Activated CD8-positive, alpha-beta memory T cell treated with anti-CD3 and anti-CD28 coated beads, Interleukin-2, amount 50 U/mL, for 48 hours (primary cell): ENCODE measurements around the gene LRRC25.
"Not testable (repeated sequence)": the region's sequence is repeated elsewhere in the genome, so short reads cannot be mapped to it uniquely, and the experiment has no call there.

Experiments used
- DNase-seq: peaks from one replicate; pipeline ENCODE4 v3.0.0-alpha.2; 2020

The LRRC25 gene

DNA sequence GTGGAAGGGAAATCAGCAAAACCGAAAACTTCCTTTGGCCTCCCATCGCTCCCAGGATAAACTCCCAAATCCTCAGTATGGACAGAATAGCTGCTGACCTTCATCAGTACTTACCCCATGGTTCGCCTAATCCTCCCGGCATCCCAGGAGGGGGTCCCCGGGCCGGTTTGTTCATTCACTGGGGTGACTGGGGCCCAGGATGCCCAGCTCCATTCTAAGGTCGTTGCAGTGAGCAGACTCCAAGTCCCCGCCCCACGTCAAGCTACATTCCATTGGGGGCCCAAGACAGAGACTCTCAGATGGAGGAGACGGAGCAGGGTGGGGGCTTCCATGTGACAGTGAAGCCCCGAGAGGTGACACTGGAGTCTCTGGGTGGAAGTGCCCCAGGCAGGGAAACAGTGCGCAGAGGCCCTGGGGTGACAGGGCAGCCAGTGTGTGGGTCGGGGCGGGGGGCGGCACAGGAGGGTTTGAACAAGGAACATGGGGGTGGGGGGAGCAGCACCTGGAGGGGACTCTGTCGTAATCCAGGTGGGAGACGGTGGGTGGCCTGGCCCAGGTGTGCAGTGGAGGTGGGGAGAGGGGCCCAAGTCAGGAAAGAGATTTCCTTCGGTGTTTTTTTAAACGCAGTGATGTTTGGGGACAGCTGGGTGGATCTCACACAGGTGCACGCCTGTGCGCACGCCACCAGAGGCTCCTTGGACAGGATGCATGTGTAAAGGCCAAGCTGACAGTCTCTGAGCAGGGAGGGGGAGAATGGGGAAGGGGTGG, 26.9 kb upstream of the LRRC25 start:
- DNase-seq, result no peak

DNA sequence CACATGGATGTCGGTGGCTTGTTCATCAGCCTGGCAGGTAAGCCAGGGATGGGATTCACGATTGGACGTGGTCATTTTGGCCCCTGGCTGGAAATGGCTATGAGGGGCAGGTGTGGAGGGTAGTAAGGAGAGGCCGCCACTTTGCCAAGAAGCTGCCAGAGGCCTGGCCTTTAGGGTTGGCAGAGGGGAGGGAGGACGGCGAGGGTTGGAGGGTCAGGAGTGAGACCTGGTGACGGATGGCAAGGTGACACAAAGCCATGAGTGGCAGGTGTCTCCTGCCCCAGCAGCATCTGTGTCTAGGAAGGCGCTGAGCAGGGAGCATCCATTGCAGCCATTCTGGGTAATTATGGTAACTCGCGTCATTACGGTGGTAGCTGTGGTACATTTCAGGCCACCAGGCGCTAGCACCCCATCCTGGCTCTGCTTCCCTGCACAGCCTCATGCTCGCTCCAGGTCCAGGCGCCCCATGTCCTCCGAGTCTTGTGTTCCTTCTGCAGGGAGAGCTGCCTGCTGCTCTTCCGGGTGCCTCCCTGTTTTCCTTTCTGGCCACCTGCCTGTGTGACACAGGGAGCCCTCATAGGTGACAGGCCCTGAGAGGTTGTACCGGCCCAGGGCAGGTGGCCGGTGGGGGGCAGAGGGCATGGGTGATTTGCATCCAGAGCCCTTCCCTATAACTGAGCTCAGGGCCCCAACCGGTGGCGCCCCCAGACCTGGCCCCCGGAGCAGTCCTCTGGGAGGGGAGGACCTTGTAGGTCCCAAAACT, 26.0 kb upstream of the LRRC25 start:
- DNase-seq, result no peak

DNA sequence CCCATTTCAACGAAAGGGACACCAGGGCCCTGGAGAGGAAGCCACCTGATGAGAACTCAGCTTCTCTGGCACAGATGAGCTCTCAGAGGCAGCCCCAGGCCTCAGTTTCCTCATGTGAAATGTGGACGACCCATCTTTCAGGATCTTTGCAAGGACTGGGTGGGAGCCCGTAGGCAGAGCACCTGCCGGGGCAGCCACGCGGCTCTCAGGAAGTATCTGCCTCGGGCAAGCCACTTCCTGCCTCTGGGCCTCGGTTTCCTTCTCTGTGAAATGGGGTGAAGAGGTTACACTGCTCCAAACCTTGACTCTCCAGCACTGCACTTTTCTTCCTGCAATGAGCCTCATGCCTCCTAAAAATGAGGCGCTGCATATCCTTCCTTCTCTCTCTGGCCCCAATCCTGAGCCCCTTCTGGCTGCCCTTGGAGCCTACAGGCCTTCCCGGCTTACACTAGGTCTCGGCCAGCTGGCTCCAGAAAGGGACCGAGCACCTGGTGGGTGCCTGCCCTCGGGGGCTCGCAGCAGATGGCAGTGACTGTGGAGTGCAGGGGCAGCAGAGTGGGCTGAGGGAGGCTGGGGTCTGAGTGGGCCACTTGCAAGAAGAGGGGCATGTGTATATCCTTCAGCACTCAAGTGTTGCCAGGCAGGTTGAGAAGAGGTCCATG, 25.2 kb upstream of the LRRC25 start:
- peak; percentile 63 for DNase-seq

DNA sequence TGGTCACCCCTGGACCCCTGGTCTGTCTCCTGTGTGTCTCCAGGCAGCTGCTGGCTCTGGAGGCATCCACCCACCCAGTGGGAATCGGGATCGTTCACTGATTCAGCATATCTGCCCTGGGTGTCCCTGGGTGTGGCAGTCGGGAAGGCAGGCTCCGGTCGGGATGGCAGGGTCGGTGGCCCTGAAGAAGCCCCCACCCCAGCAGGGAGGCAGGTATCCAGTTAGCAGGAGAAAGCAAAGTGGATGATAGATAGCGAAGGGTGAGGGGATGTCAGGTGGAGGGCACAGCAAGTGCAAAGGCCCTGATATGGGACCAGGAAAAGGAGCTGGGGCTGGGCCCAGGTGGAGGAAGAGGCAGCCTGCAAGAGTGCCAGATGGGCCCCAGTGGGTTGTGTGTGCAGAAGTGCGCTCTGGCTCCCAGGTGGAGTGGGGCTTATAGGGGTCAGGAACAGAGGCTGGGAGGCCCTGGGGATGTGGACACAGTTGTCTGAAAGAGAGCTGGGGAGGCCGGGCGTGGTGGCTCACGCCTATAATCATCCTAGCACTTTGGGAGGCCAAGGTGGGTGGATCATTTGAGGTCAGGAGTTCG, 24.0 kb upstream of the LRRC25 start:
- DNase-seq, result no peak

DNA sequence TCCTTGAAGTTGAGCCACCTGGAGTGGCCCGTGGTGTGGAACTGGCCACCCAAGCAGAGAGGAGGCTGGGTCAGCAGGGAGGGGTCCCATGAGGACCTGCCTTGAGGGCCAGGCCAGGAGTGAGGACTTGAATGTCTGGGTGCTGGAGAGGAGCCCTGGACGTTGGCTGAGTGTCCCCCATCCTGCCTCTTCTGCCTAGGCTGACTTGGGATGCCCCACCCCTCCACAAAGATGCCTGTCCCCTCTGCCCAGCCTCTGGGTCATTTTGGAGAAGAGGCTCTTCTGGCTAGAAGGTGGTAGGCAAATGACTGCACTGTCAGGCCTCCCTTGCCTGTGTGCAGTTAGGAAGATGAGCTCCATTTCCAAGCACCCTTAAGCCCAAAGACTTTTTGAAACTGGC, 23.5 kb upstream of the LRRC25 start:
- DNase-seq, result no peak

DNA sequence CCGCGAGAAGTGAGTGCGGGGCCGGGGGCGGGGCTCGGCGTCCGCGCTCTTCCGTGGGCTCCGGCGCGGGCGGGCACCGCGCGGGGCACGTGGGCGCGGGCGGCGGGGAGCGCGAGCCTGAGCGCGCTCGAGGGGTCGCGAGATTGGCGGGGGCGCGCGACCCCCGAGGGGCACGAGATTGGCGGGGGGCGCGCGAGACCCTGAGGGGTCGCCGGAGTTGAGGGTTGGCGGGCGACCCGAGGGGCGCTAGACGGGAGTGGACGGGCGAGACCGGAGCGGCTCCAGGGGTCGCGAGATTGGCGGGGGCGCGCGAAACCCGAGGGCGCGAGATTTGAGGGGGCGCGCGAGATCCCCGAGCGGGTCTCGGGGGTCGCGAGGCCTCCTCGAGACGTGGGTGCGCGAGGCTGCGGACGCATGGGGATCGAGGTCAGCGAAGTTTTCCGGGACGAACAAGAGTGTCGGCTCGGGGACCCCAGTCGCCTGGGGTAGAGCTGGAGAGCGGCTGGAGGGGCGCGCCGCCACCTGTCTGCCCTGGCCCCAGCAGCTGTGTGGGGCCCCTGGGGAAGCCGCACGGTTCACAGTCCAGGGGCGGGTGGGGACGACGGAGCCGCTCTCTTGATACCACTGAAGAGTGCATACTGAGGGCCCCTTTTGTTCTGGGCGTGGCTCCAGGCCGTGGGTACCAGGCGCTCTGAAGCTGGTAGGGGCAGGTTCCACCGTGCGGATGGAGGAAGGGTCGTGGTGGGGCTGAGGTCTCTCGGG, 22.5 kb upstream of the LRRC25 start:
- peak; percentile 79 for DNase-seq

DNA sequence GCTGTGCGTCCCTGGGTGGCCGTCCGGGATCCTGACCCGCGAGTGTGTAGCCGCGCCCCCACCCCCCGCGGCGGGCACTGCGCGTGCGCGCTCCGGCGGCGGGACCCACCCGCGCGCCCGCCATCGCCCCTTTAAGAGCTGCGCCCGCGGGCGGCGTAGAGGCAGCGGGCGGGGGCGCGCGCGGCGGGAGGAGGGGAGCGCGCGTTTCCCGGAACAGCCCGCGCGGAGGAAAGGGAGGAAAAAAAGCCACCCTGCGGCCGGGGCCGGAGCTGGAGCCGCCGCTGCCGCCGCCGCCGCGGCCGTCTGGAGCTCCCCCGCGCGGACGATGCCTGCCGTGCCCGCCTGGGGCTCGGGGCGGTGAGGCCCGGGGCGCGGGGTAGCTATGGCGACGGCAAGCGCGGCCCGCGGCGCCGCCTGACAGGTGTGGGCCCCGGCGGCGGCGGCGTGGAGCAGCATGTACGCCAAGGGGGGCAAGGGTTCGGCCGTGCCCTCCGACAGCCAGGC, 21.8 kb upstream of the LRRC25 start, which contains the start of gene SSBP4:
Gene SSBP4 (plus strand): TSS at position 204 of the 504 bp plus-strand sequence. CDS start 251 bp downstream, at position 455.
- DNase-seq, result peak; percentile 88

DNA sequence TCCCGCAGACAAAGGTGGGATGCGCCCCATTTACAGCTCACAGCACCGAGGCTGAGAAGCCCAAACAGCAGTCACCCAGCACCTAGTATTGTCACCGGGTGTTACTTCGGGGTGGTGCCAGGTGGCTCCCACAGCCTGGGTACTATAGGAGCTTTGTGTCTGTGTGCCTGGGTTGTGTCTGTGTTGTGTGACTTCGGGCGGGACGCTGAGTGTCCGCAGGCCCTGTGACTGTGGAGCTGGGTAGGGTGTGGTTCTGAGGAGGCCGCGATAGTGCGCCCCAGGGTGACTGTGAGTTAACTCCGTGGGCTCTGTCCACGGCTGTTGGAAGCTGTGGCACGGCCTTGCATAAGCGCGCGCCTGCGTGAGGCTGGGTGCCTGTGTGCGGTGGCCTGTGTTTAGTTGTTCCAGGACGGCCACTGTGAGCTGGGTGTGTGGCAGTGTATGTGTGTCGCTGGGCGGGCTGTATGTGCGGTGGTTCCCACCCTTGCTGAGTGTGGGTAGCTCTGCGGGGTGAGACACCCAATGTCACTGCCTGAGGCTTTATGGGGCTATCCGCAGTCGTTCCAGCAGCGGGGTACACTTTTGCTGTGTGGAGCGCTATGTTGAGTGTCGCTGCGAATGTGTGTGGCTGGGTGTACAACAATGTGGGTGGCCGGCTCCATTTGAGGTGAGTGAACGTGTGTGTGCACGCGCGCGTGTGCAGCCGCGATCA, 21.2 kb upstream of the LRRC25 start:
- peak; percentile 70 for DNase-seq

DNA sequence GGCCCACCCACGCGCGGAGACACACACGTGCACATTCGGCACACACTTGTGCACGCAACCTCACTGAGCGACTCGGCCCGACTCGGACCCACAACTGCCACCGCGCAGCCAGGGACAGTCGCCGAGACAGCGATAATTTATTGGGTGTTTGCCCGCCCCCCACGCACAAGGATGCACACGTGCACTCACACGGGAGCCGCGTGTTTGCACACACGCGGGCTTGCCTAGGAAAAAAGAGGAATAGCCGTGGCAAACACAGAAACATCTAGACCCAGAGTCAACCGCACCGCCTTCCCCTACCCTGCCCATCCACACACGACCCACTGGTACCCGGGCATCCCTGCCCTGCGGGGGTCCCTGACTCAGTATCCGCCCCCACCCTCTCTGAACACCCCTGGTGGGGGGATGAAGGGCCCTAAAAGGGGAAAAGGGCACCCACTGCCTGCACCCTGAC, 20.6 kb upstream of the LRRC25 start:
- DNase-seq, result peak; percentile 73

DNA sequence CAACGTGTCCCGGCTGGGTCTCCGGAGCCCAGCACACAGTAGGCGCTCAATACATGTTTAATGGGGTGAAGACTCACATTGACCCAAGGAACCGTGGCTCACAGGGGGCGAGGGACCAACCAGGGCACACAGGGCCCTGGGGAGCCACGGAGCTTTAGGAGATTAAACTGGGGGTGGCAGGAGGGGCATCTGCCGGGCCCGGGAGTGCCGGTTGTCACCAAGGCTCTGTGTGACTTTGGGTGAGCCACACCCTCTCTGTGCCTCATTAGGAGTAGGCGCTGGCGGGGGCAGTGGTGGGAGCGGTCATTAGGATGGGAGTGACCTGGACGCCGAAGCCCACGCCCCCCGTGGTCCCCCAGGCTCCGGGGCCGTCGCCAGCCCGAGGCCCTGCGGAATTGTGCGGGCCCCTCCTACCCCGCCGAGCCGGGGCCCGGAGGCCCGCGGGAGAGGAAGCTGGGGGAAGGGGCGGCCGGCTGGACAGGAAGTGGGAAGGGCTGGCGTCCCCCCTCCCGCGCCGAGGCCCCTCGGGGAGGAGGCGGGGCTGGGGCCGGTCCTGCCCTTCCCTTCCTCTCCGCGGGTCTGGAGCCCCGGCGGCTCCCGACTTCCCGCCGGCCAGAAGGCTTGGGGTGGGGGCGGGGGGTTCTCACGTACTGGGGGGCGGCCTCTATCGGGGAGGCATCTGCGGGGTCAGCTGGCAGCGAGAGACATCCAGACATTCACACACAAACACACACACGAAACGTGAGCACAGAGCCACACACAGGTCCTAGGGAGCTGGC, 20.0 kb upstream of the LRRC25 start:
- DNase-seq, result peak; percentile 71

DNA sequence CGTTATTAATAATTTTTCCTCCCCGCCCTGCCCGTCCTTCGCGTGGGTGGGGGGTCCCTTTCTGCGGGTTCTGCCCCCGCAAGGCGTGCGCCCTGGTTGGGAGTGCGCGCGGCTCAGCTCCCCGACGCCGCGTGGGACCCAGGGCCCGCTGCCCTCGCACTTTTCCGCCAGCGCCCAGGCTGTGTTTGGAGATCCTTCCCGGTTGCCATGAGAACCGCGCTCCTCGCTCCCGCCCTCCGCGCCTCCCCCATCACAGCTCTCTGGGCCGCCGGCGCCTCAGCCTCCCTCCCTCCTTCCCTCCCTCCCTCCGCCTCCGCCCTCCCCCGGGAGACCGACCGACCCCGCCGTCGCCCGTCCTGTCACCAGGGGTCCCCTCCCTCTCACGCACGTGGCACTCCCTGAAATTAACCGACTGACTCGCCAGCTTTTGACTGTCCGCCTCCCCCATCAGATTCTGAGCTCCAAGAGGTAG, 19.4 kb upstream of the LRRC25 start:
- peak; percentile 82 for DNase-seq

DNA sequence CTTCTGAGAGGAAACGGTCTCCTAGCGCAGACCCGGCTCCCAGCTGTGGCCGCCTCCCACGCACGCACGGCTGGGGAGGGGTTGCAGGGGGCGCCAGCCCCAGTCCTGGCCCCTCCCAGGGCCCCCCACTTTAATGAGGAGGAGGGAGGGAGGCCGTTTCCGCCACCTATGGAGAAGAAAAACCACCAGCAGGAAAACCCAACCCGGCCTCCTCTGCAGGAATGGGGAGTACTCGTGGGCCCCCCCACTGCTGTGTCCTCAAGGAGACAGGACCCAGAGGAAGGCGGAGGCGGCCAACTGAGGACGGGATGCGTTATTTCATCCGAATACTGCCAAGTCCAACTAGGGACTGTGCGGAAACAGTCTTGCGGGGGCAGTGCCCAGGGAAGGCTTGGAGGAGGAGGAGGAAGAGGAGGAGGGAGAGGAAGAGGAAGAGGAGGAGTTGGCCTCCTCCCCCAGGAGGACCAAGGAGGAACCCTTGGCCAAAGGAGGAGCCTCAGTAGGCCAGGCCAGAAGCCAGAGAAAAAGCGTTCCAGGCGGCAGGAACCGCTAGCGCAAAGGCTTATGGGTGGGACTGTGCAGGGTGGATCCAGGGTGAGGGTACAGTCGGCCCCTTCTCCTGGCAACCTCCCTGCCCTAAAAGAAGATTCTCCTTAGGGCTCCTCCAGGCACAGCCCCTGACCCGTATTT, 17.9 kb upstream of the LRRC25 start:
- DNase-seq, result peak; percentile 59

DNA sequence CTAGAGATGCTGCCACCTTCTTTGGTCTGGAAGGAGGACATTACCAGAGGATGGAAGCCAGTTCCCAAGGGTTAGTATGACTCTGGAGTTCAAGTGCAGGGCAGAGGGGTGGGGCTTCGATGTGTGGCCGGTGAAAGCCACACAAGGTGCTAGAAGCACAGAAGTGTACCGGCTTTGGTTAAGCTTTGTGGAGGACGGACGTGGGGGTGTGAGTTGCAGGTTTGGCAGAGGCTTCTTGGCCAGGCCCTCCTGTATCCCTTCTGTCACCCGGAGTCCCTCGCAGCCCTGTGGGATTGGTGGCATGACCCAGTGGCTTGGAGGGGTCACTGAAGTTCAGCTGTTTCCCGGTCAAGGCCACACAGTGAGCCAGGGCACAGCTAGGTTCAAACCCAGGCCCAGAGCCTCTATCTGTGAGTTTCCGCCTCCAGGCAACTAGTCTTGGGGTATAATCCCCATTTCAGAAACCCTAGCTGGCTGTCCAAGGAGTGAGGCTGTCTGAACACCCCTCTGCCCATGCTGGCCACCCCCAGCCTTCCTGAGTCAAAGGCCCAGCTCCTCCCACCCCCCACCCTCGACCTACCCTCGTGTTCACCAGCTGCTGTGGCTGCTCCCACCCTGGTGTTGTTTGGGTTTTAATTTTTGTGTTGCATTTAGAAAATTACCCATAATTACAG, 17.2 kb upstream of the LRRC25 start:
- no peak for DNase-seq

DNA sequence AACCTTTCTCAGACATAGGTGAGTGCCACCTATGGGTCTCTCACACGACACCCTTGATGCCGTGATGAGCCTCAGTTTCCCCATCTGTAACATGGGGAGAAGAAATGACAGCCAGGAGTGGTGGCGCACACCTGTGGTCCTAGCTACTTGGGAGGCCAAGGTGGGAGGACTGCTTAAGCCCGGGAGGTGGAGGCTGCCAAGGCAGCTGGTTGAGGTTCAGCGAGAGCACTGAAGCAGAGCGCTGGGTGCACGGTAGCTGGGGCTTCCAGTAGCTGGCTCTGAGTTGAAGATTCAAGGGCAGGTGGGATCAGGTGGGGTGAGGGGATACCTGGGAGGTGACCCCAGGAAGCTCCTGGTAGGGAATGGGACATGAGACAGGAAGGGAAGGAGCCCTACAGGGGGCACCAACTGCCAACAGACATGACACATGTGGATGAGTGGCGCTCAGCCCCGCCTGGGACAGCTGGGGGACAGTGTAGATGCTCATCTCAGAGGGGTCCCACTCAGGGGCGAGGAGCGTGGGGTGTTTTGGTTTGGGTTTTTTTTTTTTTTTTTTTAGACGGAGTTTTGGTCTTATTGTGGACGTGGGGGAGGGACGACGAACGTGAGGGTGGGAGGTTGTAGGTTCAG, 15.3 kb upstream of the LRRC25 start:
- no peak for DNase-seq

DNA sequence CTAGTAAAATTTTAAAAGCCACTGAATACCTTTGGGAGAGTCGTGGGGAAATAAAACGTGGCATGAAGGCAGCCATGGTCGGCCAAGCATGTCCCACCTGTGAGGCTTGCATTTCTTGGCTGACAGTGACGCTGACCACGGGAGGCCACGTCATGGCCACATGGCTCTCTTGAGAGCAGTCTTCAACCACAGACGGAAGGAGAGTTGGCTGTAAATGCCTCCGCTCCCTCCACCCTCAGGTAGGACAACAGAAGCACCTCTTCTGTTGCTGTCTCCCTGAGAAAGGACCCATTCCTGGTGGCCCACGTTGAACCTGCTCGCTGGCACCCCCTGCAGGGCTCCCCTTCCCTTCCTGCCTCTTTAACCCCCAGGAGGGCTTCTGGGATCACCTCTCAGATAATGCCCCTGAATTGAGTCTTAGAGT, 10.6 kb upstream of the LRRC25 start:
- DNase-seq, result peak; percentile 64

DNA sequence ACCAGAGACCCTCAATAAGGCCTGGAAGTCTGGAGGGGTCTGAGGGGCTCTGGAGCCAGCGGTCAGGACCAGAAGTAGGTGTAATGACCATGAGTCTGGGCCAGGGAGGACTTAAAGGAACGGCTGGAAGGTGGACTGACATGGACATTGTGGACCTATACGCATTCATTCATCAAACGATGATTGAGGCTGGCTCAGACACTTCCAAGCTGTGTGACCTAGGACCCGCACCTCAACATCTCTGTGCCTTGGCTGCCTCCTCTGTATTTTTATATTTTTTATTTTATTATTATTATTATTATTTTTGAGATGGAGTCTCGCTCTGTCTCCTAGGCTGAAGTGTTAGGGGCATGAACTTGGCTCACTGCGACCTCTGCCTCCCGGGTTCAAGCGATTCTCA, 9.3 kb upstream of the LRRC25 start:
- DNase-seq, result no peak

DNA sequence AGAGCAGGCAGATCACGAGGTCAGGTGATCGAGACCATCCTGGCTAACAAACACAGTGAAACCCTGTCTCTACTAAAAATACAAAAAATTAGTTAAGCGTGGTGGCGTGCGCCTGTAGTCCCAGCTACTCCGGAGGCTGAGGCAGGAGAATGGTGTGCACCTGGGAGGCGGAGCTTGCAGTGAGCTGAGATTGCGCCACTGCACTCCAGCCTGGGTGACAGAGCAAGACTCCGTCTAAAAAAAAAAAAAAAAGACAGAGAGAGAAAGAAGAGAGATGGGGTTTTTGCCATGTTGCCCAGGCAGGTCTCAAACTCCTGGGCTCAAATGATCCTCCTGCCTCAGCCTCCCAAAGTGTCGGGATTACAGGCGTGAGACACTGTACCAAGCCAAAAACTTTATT, 8.3 kb upstream of the LRRC25 start:
- not testable (repeated sequence) for DNase-seq

DNA sequence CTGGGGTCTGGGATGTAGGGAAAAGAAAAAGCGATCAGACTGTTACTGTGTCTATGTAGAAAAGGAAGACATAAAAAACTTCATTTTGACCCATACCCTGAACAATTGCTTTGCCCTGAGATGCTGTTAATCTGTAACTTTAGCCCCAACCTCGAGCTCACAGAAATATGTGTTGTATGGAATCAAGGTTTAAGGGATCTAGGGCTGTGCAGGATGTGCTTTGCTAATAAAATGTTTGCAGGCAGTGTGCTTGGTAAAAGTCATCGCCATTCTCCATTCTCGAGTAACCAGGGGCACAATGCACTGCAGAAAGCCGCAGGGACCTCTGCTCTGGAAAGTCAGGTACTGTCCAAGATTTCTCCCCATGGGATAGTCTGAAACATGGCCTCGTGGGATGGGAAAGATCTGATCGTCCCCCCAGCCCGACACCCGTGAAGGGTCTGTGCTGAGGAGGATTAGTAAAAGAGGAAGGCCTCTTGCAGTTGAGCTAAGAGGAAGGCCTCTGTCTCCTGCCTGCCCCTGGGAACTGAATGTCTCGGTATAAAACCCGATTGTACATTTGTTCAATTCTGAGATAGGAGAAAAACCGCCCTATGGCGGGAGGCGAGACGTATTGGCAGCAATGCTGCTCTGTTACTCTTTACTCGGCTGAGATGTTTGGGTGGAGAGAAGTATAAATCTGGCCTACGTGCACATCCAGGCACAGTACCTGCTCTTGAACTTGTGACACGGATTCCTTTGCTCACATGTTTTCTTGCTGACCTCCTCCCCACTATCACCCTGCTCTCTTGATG, 5.2 kb upstream of the LRRC25 start:
- not testable (repeated sequence) for DNase-seq
